Left renal cortex interstitium (tissue), 4 donors: ENCODE measurements around the gene CNTD1. TPM values are rescaled to one million over a fixed set of nuclear protein-coding genes. Genes with fewer than 3 reads are reported as not detected.

Experiments
- polyA plus RNA-seq, 4 donors: library from polyadenylated mRNA; unstranded; fragments of 120-200 nt; gene quantifications; one replicate each; pipeline ENCODE4 v1.2.1, GENCODE V29; 2013; ENCODE audit not compliant: insufficient read length in 4 of 4

CNTD1 gene
- polyA plus RNA-seq, 4 donors: 0.86 to 3.8 (median 2.1) TPM

Other genes with a start within 250 kb of the CNTD1 start
- 1 to 10 TPM; 3.2 to 6.2 (median 5.2) TPM for gene HSD17B1, start 245.9 kb upstream of the CNTD1 start, polyA plus RNA-seq
- 10 to 100 TPM; 57.7 to 67.1 (median 59.9) TPM for gene COASY, start 236.7 kb upstream of the CNTD1 start, polyA plus RNA-seq
- gene MLX, start 231.8 kb upstream of the CNTD1 start, polyA plus RNA-seq: 10 to 100 TPM; 33.4 to 42.6 (median 35.8) TPM
- gene PSMC3IP, start 221.1 kb upstream of the CNTD1 start, polyA plus RNA-seq: 10 to 100 TPM; 16.2 to 23.4 (median 18.3) TPM
- 10 to 100 TPM; 41.9 to 65.7 (median 51.1) TPM for gene RETREG3, start 189.5 kb upstream of the CNTD1 start, polyA plus RNA-seq
- 10 to 100 TPM; 54.4 to 63.9 (median 55.8) TPM for gene TUBG1, start 189.2 kb upstream of the CNTD1 start, polyA plus RNA-seq
- gene TUBG2, start 139.6 kb upstream of the CNTD1 start, polyA plus RNA-seq: 10 to 100 TPM; 19.4 to 42.2 (median 30.5) TPM
- gene PLEKHH3, start 121.9 kb upstream of the CNTD1 start, polyA plus RNA-seq: 10 to 100 TPM; 12.3 to 23.0 (median 19.9) TPM
- gene CCR10, start 117.0 kb upstream of the CNTD1 start, polyA plus RNA-seq: 1 to 10 TPM in 3 of 4 donors, under 1 TPM in 1; 0.89 to 2.1 (median 1.5) TPM
- gene CNTNAP1, start 116.3 kb upstream of the CNTD1 start, polyA plus RNA-seq: 10 to 100 TPM in 1 of 4 donors, 1 to 10 TPM in 3; 8.1 to 11.1 (median 8.6) TPM
- 10 to 100 TPM; 32.5 to 65.2 (median 51.7) TPM for gene EZH1, start 53.8 kb upstream of the CNTD1 start, polyA plus RNA-seq
- gene RAMP2, start 37.6 kb upstream of the CNTD1 start, polyA plus RNA-seq: 100 to 1,000 TPM in 1 of 4 donors, 10 to 100 TPM in 3; 73.4 to 118 (median 93.3) TPM
- 100 to 1,000 TPM in 1 of 4 donors, 10 to 100 TPM in 3; 77.0 to 101 (median 93.4) TPM for gene VPS25, start 25.4 kb upstream of the CNTD1 start, polyA plus RNA-seq
- gene WNK4, start 18.3 kb upstream of the CNTD1 start, polyA plus RNA-seq: 10 to 100 TPM; 11.2 to 17.9 (median 12.7) TPM
- 100 to 1,000 TPM; 142 to 179 (median 160) TPM for gene COA3, start 157 bp upstream of the CNTD1 start, polyA plus RNA-seq
- gene BECN1, start 25.4 kb downstream of the CNTD1 start, polyA plus RNA-seq: 10 to 100 TPM; 68.8 to 86.1 (median 77.4) TPM
- gene PSME3, start 34.5 kb downstream of the CNTD1 start, polyA plus RNA-seq: 100 to 1,000 TPM in 2 of 4 donors, 10 to 100 TPM in 2; 92.6 to 111 (median 99.4) TPM
- 1 to 10 TPM in 2 of 4 donors, under 1 TPM in 2; 0.62 to 1.8 (median 1.4) TPM for gene AOC2, start 45.7 kb downstream of the CNTD1 start, polyA plus RNA-seq
- 1 to 10 TPM; 5.0 to 6.9 (median 5.5) TPM for gene AOC3, start 52.3 kb downstream of the CNTD1 start, polyA plus RNA-seq
- 1 to 10 TPM; 2.7 to 8.4 (median 5.7) TPM for gene G6PC1, start 101.9 kb downstream of the CNTD1 start, polyA plus RNA-seq
- 10 to 100 TPM; 52.7 to 86.5 (median 65.3) TPM for gene AARSD1, start 165.6 kb downstream of the CNTD1 start, polyA plus RNA-seq
- gene PTGES3L, start 181.2 kb downstream of the CNTD1 start, polyA plus RNA-seq: 1 to 10 TPM in 3 of 4 donors, under 1 TPM in 1; 0.87 to 3.3 (median 2.5) TPM
- gene RUNDC1, start 181.7 kb downstream of the CNTD1 start, polyA plus RNA-seq: 10 to 100 TPM; 15.3 to 18.6 (median 16.7) TPM
- 1,000 to 10,000 TPM; 1,262 to 1,711 (median 1,450) TPM for gene RPL27, start 199.6 kb downstream of the CNTD1 start, polyA plus RNA-seq
- gene IFI35, start 207.9 kb downstream of the CNTD1 start, polyA plus RNA-seq: 10 to 100 TPM in 3 of 4 donors, 1 to 10 TPM in 1; 9.9 to 12.5 (median 11.3) TPM
- gene VAT1, start 223.5 kb downstream of the CNTD1 start, polyA plus RNA-seq: 100 to 1,000 TPM; 115 to 133 (median 123) TPM
- gene RND2, start 226.4 kb downstream of the CNTD1 start, polyA plus RNA-seq: 1 to 10 TPM; 2.7 to 3.8 (median 3.5) TPM